ENCODE results near the gene MANEA.

DNA sequence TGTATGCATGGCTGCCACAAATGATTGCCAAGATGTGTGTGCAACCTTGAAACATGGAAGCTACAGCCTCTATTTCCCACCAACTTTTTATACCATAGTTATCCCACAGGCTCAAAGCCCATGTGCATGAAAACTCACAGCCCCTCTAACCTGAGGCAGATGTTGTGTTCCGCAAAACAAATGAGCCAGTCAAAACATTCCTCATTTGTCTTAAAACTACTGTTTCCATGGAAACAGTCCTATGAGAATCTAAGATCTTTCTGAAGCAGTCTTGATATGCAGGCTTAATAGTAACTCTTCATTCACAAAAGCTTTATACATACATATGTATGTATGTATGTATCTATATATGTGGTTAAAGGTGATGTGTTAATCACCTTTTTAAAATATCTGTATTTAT, 31.2 kb upstream of the MANEA start:
- TF ChIP-seq, protein P1, sequence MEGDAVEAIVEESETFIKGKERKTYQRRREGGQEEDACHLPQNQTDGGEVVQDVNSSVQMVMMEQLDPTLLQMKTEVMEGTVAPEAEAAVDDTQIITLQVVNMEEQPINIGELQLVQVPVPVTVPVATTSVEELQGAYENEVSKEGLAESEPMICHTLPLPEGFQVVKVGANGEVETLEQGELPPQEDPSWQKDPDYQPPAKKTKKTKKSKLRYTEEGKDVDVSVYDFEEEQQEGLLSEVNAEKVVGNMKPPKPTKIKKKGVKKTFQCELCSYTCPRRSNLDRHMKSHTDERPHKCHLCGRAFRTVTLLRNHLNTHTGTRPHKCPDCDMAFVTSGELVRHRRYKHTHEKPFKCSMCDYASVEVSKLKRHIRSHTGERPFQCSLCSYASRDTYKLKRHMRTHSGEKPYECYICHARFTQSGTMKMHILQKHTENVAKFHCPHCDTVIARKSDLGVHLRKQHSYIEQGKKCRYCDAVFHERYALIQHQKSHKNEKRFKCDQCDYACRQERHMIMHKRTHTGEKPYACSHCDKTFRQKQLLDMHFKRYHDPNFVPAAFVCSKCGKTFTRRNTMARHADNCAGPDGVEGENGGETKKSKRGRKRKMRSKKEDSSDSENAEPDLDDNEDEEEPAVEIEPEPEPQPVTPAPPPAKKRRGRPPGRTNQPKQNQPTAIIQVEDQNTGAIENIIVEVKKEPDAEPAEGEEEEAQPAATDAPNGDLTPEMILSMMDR (IDR thresholded peaks at IDR 0.05): no peak
- no peak for TF ChIP-seq ZFX (IDR thresholded peaks at IDR 0.05; ENCODE audit: borderline replicate concordance)
